ENCODE measurements around the gene MSTN. TPM values are rescaled to one million over a fixed set of nuclear protein-coding genes. Genes with fewer than 3 reads are reported as not detected.

The MSTN gene
- total RNA-seq, 1 experiment from 2014 or later, result not detected

- Histone ChIP-seq H3K4me3 (no peak overlapping the region), H3K4me1 (replicated peaks; ENCODE audit: insufficient read depth) (no peaks in the 10 kb centered on the region), H3K9me3 (ENCODE audit: insufficient read depth, low read depth) (no peaks in the 10 kb centered on the region), H2AFZ (no peak overlapping the region), H3K27me3 (ENCODE audit: insufficient read depth, low read depth) (no peaks in the 10 kb centered on the region), H3K79me2 (ENCODE audit: low read depth) (no peaks in the 10 kb centered on the region), H3K27ac (no peak overlapping the region), H3K4me2 (no peak overlapping the region), H3K9me2 (ENCODE audit: insufficient read depth) (no peaks in the 10 kb centered on the region), H3F3A (ENCODE audit: insufficient read depth, low read depth) (no peaks in the 10 kb centered on the region), H3K36me3 (ENCODE audit: low read depth) (no peaks in the 10 kb centered on the region), H4K20me1 (ENCODE audit: insufficient read depth) (no peaks in the 10 kb centered on the region)
- intact Hi-C loops (cut with micrococcal nuclease; ENCODE audit: unreplicated experiment), result no loop called here
- POLR2A ChIA-PET (ENCODE audit: unreplicated experiment), result no interaction called here
- CTCF ChIA-PET, result no interaction called here
- no peak for DNase-seq
- BruUV-seq (replicated peaks), result no TSS peak
- no peak for TF ChIP-seq CTCF (conservative IDR thresholded peaks at IDR 0.05)
- TF ChIP-seq EZH2 (IDR thresholded peaks at IDR 0.05; ENCODE audit: low read depth), result no peak
Observed at GRCh38 chr2:190062053-190062452, 476 bp downstream of the MSTN start.

- Histone ChIP-seq H3K9me2 (ENCODE audit: insufficient read depth) (no peaks in the 10 kb centered on the region), H2AFZ (no peak overlapping the region), H3K9me3 (ENCODE audit: insufficient read depth, low read depth) (no peaks in the 10 kb centered on the region), H3K27me3 (ENCODE audit: insufficient read depth, low read depth) (no peaks in the 10 kb centered on the region), H3K79me2 (ENCODE audit: low read depth) (no peaks in the 10 kb centered on the region), H3K4me2 (no peak overlapping the region), H3K27ac (no peak overlapping the region), H3K4me3 (no peak overlapping the region), H3K4me1 (replicated peaks; ENCODE audit: insufficient read depth) (no peaks in the 10 kb centered on the region), H3K36me3 (ENCODE audit: low read depth) (no peaks in the 10 kb centered on the region), H3F3A (ENCODE audit: insufficient read depth, low read depth) (no peaks in the 10 kb centered on the region), H4K20me1 (ENCODE audit: insufficient read depth) (no peaks in the 10 kb centered on the region)
- POLR2A ChIA-PET (ENCODE audit: unreplicated experiment), result no interaction called here
- DNase-seq, result no peak
- CTCF ChIA-PET, result no interaction called here
- no TSS peak for BruUV-seq (replicated peaks)
- TF ChIP-seq EZH2 (IDR thresholded peaks at IDR 0.05; ENCODE audit: low read depth) (no peak), CTCF (conservative IDR thresholded peaks at IDR 0.05) (no peak)
- intact Hi-C loops (cut with micrococcal nuclease; ENCODE audit: unreplicated experiment), result no loop called here
Observed at GRCh38 chr2:190060626-190061025, 1.9 kb downstream of the MSTN start.

DNA sequence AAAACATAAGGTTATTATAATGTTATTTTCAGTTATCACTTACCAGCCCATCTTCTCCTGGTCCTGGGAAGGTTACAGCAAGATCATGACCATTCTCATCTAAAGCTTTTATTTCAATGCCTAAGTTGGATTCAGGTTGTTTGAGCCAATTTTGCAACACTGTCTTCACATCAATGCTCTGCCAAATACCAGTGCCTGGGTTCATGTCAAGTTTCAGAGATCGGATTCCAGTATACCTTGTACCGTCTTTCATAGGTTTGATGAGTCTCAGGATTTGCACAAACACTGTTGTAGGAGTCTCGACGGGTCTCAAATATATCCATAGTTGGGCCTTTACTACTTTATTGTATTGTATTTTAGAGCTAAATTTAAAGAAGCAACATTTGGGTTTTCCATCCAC, 2.5 kb downstream of the MSTN start:
- Histone ChIP-seq H3K9me2 (ENCODE audit: insufficient read depth) (no peaks in the 10 kb centered on the region), H3K27me3 (ENCODE audit: insufficient read depth, low read depth) (no peaks in the 10 kb centered on the region), H3K27ac (no peak overlapping the region), H3K4me2 (no peak overlapping the region), H3K4me3 (no peak overlapping the region), H4K20me1 (ENCODE audit: insufficient read depth) (no peaks in the 10 kb centered on the region), H2AFZ (no peak overlapping the region), H3K36me3 (ENCODE audit: low read depth) (no peaks in the 10 kb centered on the region), H3F3A (ENCODE audit: insufficient read depth, low read depth) (no peaks in the 10 kb centered on the region), H3K79me2 (ENCODE audit: low read depth) (no peaks in the 10 kb centered on the region), H3K4me1 (replicated peaks; ENCODE audit: insufficient read depth) (no peaks in the 10 kb centered on the region), H3K9me3 (ENCODE audit: insufficient read depth, low read depth) (no peaks in the 10 kb centered on the region)
- CTCF ChIA-PET, result no interaction called here
- BruUV-seq (replicated peaks), result no TSS peak
- intact Hi-C loops (cut with micrococcal nuclease; ENCODE audit: unreplicated experiment), result no loop called here
- POLR2A ChIA-PET (ENCODE audit: unreplicated experiment), result interaction anchor here (0.6 kb wide), 1 partner anchor 223 kb away, joined by 5 read pairs; no protein-coding TSS in a partner anchor
- DNase-seq, result no peak
- TF ChIP-seq EZH2 (IDR thresholded peaks at IDR 0.05; ENCODE audit: low read depth), result no peak
- no peak for TF ChIP-seq CTCF (conservative IDR thresholded peaks at IDR 0.05)
